Glutamatergic neuron (in vitro differentiated cells): ENCODE results near the gene FIBCD1. TPM values are rescaled to one million over a fixed set of nuclear protein-coding genes. Genes with fewer than 3 reads are reported as not detected.

Experiments used
- DNase-seq: peaks from one replicate; pipeline ENCODE4 v3.0.0; 2022
- H3K27ac Mint-ChIP-seq: one replicate; pipeline ENCODE4 v1.8.0; 2020; ENCODE audit warnings: mild to moderate bottlenecking, mixed read lengths, inconsistent platforms; ENCODE audit not compliant: unreplicated experiment
- H3K27me3 Mint-ChIP-seq: one replicate; pipeline ENCODE4 v1.8.0; 2020; ENCODE audit warnings: mild to moderate bottlenecking, moderate library complexity, mixed read lengths, inconsistent platforms; ENCODE audit not compliant: unreplicated experiment
- H3K36me3 Mint-ChIP-seq: one replicate; pipeline ENCODE4 v1.8.0; 2020; ENCODE audit warnings: mild to moderate bottlenecking, mixed read lengths, inconsistent platforms; ENCODE audit not compliant: unreplicated experiment
- H3K4me1 Mint-ChIP-seq: one replicate; pipeline ENCODE4 v1.8.0; 2020; ENCODE audit warnings: mild to moderate bottlenecking, low read depth, mixed read lengths, inconsistent platforms; ENCODE audit not compliant: unreplicated experiment
- H3K4me3 Mint-ChIP-seq: one replicate; pipeline ENCODE4 v1.8.0; 2020; ENCODE audit warnings: mild to moderate bottlenecking, mixed read lengths, inconsistent platforms; ENCODE audit not compliant: unreplicated experiment
- H3K9me3 Mint-ChIP-seq: one replicate; pipeline ENCODE4 v1.8.0; 2020; ENCODE audit warnings: mild to moderate bottlenecking, moderate library complexity, mixed read lengths, inconsistent platforms; ENCODE audit not compliant: unreplicated experiment
- CTCF ChIP-seq: fragments of 200-600 bp; sonication (generic); IDR thresholded peaks from one replicate; pipeline ENCODE4 v1.5.0; 2021; ENCODE audit not compliant: partially characterized antibody, unreplicated experiment
- total RNA-seq: library from RNA; stranded (reverse); fragmentation: NEBNext Ultra II Directional; extraction: Animal tissue kit (Norgen Biotek cat#: 25700); gene quantifications from one replicate; pipeline ENCODE4 v1.2.1, GENCODE V29; 2021; ENCODE audit not compliant: unreplicated experiment

The FIBCD1 gene
- total RNA-seq, 1 donor from 2014 or later: not detected

DNA sequence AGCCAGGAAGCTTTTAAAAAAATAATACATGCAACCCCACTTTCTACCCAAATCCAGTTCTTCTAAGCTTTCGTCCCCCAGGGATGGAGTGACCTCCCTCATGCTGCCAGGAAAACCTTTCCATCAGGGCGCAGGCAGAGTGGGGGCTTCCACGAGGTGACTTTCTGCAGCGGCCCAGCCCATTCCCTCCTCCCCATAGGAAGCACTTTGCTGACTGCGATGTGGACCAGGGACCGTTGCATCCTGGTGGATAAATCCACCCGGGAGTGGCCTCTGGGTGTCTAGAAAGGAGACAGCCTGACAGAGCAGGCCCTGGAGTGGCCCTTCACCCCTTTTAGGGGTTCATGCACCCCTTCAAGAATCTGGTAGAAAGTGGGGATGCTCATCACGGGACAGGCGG, 44.0 kb downstream of the FIBCD1 start:
- TF ChIP-seq CTCF: no peak
- Mint-ChIP-seq H3K27me3 (peaks cover 7% of the 10 kb centered on the region), H3K36me3 (no peaks in the 10 kb centered on the region), H3K4me3 (no peak overlapping the region), H3K27ac (no peak overlapping the region), H3K9me3 (peaks cover 8% of the 10 kb centered on the region), H3K4me1 (peaks cover 18% of the 10 kb centered on the region)
- no peak for DNase-seq

GRCh38 chr9:130894546-130894945, 44.5 kb downstream of the FIBCD1 start:
- no peaks in the 10 kb centered on the region for H3K36me3 Mint-ChIP-seq
- no peak for TF ChIP-seq CTCF
- no peak overlapping the region for H3K4me3 Mint-ChIP-seq
- H3K27ac Mint-ChIP-seq: no peak overlapping the region
- peaks cover 8% of the 10 kb centered on the region for H3K9me3 Mint-ChIP-seq
- DNase-seq: no peak
- H3K4me1 Mint-ChIP-seq: peaks cover 21% of the 10 kb centered on the region
- H3K27me3 Mint-ChIP-seq: peaks cover 7% of the 10 kb centered on the region

- peaks cover 7% of the 10 kb centered on the region for H3K27me3 Mint-ChIP-seq
- TF ChIP-seq CTCF: no peak
- H3K9me3 Mint-ChIP-seq: peaks cover 8% of the 10 kb centered on the region
- no peak overlapping the region for H3K27ac Mint-ChIP-seq
- no peak for DNase-seq
- H3K4me1 Mint-ChIP-seq: peaks cover 21% of the 10 kb centered on the region
- no peaks in the 10 kb centered on the region for H3K36me3 Mint-ChIP-seq
- H3K4me3 Mint-ChIP-seq: no peak overlapping the region
Measured at GRCh38 chr9:130893341-130894101, 45.5 kb downstream of the FIBCD1 start.

GRCh38 chr9:130892477-130893304, 46.4 kb downstream of the FIBCD1 start:
- no peak for DNase-seq
- Mint-ChIP-seq H3K4me1 (peaks cover 21% of the 10 kb centered on the region), H3K27ac (no peak overlapping the region)

More at GRCh38 chr9:130892477-130893304, 46.4 kb downstream of the FIBCD1 start:
- no peak for TF ChIP-seq CTCF
- Mint-ChIP-seq H3K36me3 (no peaks in the 10 kb centered on the region), H3K4me3 (no peak overlapping the region), H3K27me3 (peaks cover 5% of the 10 kb centered on the region), H3K9me3 (peaks cover 8% of the 10 kb centered on the region)
